SH-SY5Y (cell line): ENCODE data around the gene ANKFY1.

ENCODE experiments used
- GATA2 ChIP-seq: IDR thresholded peaks from 2 replicates; pipeline ENCODE4 v1.6.1; 2011; ENCODE audit warnings: mild to moderate bottlenecking, low read depth, low read length
- GATA3 ChIP-seq: IDR thresholded peaks from 2 replicates; pipeline ENCODE4 v1.6.1; 2011; ENCODE audit warnings: low read depth, mild to moderate bottlenecking, low read length, moderate library complexity

Gene ANKFY1

GRCh38 chr17:4162775-4163466 lies 100.9 kb downstream of the ANKFY1 start:
- TF ChIP-seq GATA3: no peak
- no peak for TF ChIP-seq GATA2

DNA sequence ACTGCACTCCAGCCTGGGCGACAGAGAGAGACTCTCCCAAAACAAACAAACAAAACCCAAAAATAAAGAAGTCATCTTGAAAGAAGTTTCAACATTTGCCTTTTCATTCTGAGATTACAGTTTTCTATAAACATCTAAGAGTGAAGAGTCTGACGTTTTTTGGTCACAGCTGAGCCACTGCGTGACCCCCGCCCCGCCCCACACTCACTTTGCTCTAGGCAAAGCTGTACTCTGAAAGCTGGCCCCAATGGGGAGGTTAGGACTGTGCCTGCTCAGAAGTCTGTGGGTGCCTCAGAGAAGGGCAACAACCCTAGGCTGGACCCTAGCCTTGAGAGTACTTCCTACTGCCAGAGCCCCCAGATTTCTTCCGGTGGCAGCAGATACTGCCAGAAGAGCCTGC lies 101.5 kb downstream of the ANKFY1 start:
- TF ChIP-seq GATA2 (no peak), GATA3 (no peak)

DNA sequence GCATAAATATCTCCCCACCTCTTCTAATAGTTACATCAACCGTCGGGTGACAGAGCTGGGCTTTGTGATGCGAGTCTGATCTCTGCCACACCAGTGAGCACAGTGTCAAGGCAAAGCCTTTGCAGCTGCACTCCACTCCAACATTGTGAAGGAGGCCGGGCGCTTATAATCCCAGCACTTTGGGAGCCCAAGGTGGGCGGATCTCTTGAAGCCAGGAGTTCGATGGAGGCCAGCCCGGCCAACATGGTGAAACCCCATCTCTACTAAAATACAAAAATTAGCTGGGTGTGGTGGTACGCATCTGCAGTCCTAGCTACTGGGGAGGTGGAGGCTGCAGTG lies 101.8 kb downstream of the ANKFY1 start:
- TF ChIP-seq GATA2: no peak
- no peak for TF ChIP-seq GATA3

DNA sequence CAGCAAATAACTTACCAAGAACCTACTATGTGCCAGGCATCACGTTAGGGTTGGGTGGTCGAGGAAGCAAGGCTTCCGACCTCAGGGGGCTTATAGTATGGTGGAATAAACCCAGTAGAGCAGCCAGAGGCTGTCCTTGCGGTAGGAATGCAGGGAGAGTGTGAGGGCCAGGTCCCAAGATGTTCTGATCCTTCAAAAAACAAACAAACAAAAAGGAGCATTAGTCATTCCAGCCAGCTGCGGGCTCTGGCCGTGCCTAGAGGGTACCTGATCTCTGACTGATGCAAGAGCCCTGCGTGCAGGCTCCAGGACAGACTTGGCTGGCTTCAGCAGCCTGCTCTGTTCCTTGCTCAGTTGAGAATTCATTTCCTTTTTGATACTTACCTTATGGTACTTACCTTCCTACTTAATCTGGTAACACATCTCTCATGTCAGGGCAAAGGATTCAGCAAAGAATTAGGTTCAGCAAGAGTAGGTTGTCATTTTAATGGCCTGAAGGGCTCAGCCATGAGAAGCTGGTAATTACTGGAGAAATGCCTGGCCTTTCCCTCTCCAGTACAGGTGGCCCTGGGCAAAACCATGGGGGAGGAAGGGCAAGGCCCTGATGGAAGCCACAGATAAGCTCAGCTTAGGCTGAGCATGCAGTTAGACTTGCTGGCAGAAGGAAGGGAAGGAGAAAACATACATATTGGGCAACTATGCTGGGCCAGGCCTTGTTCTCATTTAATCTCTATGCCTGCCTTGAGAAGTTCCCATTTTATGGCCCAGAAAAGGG lies 102.4 kb downstream of the ANKFY1 start:
- peak; percentile 89 for TF ChIP-seq GATA2
- peak; percentile 47; the same call in 1 of the 2 replicates for TF ChIP-seq GATA3

GRCh38 chr17:4160294-4160859 lies 103.4 kb downstream of the ANKFY1 start:
- TF ChIP-seq GATA3: no peak
- TF ChIP-seq GATA2: no peak

- TF ChIP-seq GATA3: no peak
- TF ChIP-seq GATA2: no peak
Measured at GRCh38 chr17:4159761-4160160, 104.0 kb downstream of the ANKFY1 start.

GRCh38 chr17:4157618-4158333 lies 106.0 kb downstream of the ANKFY1 start:
- TF ChIP-seq GATA3: no peak
- TF ChIP-seq GATA2: no peak

DNA sequence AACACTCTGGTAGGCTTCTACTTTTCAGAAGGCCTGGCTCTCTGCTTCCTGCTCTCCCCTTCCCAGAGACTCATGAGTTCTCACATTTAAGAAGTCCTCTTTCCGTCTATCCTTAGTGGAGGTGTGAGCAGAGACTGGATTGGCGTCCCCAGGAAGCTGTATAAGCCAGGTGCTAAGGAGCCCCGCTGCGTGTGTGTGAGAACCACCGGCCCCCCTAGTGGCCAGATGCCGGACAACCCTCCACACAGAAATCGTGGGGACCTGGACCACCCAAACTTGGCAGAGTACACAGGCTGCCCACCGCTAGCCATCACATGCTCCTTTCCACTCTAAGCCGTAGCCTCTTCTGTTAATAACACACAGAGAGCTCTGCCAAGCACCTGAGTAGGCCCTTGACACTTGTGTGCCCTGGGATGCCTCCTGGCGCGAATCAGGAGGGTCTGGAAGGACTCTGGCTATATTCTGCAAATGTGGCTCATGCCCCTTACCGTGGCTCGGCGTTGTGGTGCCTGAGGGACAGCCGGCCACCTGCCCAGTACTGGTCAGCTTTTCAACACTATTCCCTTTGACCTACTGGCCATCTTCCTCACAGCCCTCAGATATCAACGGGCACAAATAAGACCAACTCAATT lies 106.9 kb downstream of the ANKFY1 start:
- no peak for TF ChIP-seq GATA2
- no peak for TF ChIP-seq GATA3

DNA sequence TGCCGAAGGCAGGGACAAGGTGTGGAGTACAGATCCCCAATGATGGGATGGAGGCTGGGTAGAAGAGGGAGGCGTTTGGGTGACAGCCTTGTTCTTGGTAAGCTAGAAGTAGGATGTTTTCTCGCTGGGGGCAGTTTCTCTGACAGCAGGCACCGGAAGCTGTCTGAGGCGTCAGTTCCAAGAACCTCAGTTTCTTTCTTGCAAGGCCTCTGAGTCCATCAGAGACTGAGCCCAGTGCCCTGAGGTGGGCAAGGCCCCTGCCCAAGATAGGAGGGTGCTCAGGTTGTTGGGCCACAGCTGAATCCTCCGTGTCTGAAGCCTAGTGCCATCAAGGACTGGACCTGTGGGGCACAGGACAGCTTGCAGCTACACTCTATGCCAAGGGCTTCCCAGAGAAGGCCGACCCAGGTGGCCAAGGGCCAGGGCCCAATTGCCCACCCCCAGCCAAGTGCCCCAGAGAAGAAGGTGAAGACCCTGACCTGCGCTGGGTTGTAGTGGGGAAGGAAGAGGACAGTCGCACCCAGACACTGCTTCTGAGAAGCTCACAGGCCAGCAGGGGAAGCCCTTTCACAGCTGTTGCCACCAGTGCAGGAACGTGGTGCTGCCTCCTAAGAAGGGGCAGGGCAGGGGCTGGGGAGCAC lies 107.7 kb downstream of the ANKFY1 start:
- TF ChIP-seq GATA2 (no peak), GATA3 (no peak)

- no peak for TF ChIP-seq GATA2
- TF ChIP-seq GATA3: no peak
Measured at GRCh38 chr17:4154201-4154600, 109.6 kb downstream of the ANKFY1 start.

- no peak for TF ChIP-seq GATA3
- TF ChIP-seq GATA2: no peak
Measured at GRCh38 chr17:4152471-4152870, 111.3 kb downstream of the ANKFY1 start.

DNA sequence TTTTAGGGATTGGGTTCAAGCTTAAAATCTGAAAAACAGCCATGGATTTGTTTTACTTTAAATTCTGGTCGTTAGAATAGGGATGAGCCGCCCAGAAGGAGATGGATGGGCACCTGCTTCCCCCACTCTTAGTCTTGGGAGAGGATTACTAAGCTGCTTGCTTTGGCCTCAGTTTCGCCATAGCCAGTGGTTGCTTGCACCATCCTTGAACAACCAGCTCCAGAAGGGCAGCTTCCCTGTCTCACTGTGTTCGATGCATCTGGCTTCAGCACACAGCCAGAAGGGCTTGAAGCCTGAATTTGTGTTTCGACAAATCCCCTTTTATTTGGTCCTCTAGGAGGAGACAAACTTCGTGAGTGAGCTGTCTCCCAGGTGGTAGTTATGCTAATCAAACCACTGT lies 113.7 kb downstream of the ANKFY1 start:
- TF ChIP-seq GATA2 (no peak), GATA3 (no peak)

- no peak for TF ChIP-seq GATA2
- no peak for TF ChIP-seq GATA3
Measured at GRCh38 chr17:4148611-4149308, 115.0 kb downstream of the ANKFY1 start.
